Measurements from ENCODE around the gene ISOC2.
"Not testable (repeated sequence)": the region's sequence is repeated elsewhere in the genome, so short reads cannot be mapped to it uniquely, and the experiment has no call there.

The ISOC2 gene

DNA sequence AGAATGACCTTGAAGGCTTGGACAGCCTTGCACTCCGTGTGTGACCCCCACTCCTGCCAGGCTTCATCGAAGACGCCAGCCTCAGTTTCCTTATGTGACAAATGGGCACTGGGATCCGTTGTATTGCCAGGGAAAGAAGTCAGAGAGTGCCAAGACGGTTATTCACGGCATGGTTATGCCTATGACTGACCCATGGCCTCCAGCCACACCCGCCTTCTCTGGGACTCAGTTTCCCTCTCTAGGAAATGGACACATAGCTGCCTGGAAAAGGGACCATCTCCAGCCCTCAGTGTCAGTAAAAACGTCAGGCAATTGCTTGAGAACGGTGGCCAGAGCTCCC lies 52.9 kb downstream of the ISOC2 start:
- DNase-seq (ENCODE audit: low read depth) = no peak
- TF ChIP-seq, protein P1, sequence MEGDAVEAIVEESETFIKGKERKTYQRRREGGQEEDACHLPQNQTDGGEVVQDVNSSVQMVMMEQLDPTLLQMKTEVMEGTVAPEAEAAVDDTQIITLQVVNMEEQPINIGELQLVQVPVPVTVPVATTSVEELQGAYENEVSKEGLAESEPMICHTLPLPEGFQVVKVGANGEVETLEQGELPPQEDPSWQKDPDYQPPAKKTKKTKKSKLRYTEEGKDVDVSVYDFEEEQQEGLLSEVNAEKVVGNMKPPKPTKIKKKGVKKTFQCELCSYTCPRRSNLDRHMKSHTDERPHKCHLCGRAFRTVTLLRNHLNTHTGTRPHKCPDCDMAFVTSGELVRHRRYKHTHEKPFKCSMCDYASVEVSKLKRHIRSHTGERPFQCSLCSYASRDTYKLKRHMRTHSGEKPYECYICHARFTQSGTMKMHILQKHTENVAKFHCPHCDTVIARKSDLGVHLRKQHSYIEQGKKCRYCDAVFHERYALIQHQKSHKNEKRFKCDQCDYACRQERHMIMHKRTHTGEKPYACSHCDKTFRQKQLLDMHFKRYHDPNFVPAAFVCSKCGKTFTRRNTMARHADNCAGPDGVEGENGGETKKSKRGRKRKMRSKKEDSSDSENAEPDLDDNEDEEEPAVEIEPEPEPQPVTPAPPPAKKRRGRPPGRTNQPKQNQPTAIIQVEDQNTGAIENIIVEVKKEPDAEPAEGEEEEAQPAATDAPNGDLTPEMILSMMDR (IDR thresholded peaks at IDR 0.05; ENCODE audit: low read length, missing control alignments) = no peak
- peak overlapping the region; percentile 51 for H3K4me3 ChIP-seq (replicated peaks; ENCODE audit: low read depth, low read length)

DNA sequence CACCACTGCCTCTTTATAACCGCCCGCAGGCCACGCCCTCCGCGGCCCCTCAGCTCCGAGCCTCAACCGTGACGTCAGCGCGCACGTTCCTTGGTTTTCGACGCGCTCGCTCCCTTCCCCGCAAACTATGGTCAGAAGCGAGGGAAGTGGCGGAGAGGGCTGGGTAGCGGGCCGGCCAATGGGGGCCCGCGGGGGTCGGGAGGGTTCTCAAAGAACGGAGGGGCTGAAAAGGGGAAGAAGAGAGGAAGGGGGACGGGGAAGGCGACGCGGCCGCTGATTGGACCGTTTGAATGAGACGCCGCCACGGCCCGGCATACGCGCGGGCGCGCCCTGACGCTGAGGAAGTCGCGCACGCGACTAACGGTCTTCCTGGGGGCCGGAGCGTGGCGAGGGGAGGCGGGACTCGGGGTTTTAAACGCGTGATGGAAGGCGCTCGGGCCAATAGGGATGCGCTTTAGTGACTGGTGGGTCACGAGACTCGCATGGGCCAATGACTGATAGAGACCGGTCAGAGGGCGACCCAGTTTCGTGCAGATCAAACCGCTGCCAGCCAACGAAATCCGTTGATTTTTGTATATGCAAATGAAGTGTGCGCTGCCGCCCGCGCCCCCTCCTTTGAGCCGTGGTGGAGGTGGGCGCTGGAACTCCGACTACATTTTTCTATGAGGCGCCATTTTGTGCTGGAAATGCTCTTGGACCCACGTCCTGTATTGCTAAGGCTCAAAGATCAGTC lies 53.5 kb downstream of the ISOC2 start:
- peak overlapping the region; percentile 79 for H3K4me3 ChIP-seq (replicated peaks; ENCODE audit: low read depth, low read length)
- peak; percentile 100 for DNase-seq (ENCODE audit: low read depth)
- TF ChIP-seq, protein P1 (IDR thresholded peaks at IDR 0.05; ENCODE audit: low read length, missing control alignments) = no peak

DNA sequence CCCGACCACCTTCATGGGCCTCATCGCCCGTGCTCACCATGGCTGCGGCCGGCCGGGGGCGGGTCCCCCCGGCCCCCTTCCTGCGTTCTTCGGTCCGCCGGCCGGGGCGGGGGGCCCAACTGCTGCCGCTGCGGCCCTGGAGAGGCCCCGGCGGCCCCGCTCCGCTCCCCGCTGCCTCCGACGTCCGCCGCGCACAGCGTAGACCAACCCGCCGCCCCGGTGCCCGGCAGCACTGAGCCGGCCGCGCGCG lies 54.0 kb downstream of the ISOC2 start, which contains the start of gene UBE2S:
Gene UBE2S (minus strand): TSS at position 239 of the 250 bp plus-strand sequence. CDS start 199 bp downstream, at position 40.
- not testable (repeated sequence) for DNase-seq (ENCODE audit: low read depth)
- peak within 1 kb of the TSS; percentile 79 for H3K4me3 ChIP-seq (replicated peaks; ENCODE audit: low read depth, low read length)

DNA sequence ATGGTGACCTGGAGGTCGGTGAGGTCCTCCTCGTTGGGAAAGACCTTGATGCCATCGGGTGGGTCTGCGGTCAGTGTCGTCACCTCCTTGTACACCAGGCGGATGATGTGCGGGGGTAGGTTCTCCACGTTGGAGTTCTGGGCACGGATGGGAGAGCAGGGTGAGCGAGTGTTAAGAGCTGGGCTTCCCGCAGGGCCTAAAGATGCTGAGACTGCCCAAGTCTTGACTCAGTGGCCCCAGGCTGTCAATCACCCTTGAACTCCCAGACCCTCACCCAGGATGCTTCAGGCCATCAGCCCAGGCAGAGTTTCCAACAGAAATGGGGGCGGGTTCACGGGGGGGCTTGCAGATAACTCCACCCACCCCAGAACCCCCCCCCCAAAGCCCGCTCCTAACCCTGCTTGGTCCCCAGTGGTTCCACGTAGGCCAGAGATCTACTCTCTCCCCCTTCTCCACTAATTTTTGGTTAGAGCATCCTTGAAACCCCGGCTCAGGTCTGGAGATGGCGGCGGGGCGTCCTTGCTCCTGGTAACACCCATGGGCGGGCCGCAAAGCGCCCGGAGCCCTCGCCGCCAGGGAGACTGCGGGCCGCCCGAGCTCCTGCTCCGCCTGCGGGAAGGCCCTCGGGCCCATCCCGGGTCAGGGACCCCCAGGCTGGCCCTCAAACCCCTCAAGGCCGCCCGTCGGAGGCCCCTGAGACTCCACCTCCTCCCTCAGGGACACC lies 54.5 kb downstream of the ISOC2 start:
- TF ChIP-seq, protein P1 (IDR thresholded peaks at IDR 0.05; ENCODE audit: low read length, missing control alignments) = no peak
- H3K4me3 ChIP-seq (replicated peaks; ENCODE audit: low read depth, low read length) = peak overlapping the region; percentile 79
- peak; percentile 41 for DNase-seq (ENCODE audit: low read depth)

DNA sequence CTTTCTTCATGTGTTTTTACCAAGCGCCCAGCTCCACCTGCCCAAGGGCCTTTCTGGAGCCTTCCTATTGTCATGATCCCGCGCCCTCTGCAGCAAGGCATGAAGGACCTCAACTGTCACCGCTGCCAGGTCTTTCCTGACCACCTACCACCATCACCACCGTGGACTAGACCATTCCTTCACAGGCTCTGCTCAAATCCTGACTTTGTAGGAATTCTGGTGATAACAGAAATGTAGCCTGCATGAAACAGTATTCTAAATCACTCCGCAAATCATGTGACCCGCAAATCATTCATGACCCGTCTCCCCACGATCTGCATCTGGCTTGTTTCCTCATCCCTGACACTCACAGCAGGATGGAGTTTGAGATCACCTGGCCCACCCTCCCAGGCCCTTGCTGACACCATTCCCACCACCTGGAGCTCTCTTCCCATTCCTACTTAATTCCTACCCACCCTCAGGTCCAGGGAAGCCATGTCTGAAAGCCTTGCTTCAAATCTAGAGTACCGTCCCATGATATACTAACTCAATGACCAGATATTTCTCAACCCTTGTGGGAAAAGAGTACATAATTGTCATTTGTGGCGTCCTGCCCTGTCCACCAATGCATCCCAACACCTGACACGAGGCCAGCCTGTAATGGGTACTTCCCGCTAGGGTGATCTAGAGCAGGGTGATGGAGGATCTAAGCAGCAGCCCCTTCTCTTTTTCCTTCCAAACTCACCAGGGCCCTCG lies 55.2 kb downstream of the ISOC2 start:
- TF ChIP-seq, protein P1 (IDR thresholded peaks at IDR 0.05; ENCODE audit: low read length, missing control alignments) = no peak
- no peak for DNase-seq (ENCODE audit: low read depth)
- H3K4me3 ChIP-seq (replicated peaks; ENCODE audit: low read depth, low read length) = peak overlapping the region; percentile 79

DNA sequence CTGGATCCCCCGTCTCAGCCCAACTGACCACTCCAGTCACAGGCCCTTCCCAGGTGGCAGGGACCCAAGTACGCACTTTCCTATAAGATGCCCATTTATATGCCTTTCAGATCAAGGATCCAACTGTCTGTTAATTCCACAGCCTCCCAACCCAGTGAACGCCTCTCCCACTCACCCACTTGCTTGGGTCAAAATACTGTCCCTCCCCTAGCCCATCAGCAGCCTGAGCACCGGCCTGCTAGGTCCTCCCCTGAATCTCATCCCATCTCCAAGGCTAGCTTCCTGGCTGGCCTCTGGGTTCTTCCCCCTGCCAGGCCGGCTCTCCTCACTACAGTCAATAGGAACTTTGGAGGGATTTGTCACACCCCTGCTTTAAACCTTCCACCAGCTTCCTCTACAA lies 55.8 kb downstream of the ISOC2 start:
- TF ChIP-seq, protein P1 (IDR thresholded peaks at IDR 0.05; ENCODE audit: low read length, missing control alignments) = no peak
- H3K4me3 ChIP-seq (replicated peaks; ENCODE audit: low read depth, low read length) = peak overlapping the region; percentile 79
- no peak for DNase-seq (ENCODE audit: low read depth)
